ENCODE data around the gene SLC2A9. TPM values are rescaled to one million over a fixed set of nuclear protein-coding genes. Genes with fewer than 3 reads are reported as not detected.

Gene SLC2A9
- total and polyA plus RNA-seq, 2 of the 13 experiments (the other 11 are each of a cell fraction or from before 2014, with no cell fraction given), result 36.2 to 42.3 TPM

GRCh38 chr4:10005632-10006031 is 15.7 kb downstream of the SLC2A9 start:
- BruUV-seq (replicated peaks), result no TSS peak
- ATAC-seq, result no peak
- H3K9ac ChIP-seq (ENCODE audit: insufficient read depth, low read depth, low read length), result no peak overlapping the region
- H3K9me3 ChIP-seq (ENCODE audit: low read length), result no peaks in the 10 kb centered on the region
- peak overlapping the region in 1 of 3 experiments; percentile 52; a peak in 1 of 6 replicates for H3K4me3 ChIP-seq (replicated peaks in 1 of 3; ENCODE audit: insufficient read depth in 1 of 3, low read depth in 2 of 3, low read length in 3 of 3)
- POLR2A ChIA-PET, result interaction anchor here (1.0 to 2.5 kb wide), 3 partner anchors 11 to 58 kb away, joined by 3 to 21 read pairs (median 4); no protein-coding TSS in a partner anchor
- H3K4me2 ChIP-seq (ENCODE audit: low read depth, low read length), result peak overlapping the region; percentile 80; the same call in 1 of the 2 replicates
- H3K27ac ChIP-seq (ENCODE audit: extremely low read length, insufficient read depth, low read length), result peak overlapping the region; percentile 85
- no peak for FAIRE-seq
- 79% methylated on average over 4 of the region's 4 CpGs for whole genome bisulfite sequencing (ENCODE audit: low lambda C conversion rate)
- peaks cover 99% of the 10 kb centered on the region for H3K4me1 ChIP-seq (ENCODE audit: insufficient read depth, low read length)
- in situ Hi-C loops (cut with HindIII; ENCODE audit: extremely low pct_ligation_motif_present, low pct_unique_long_range_greater_than_20kb) (no loop called here), intact Hi-C loops (cut with micrococcal nuclease; ENCODE audit: unreplicated experiment) (loop anchor here (5.0 kb wide), 1 partner anchor 117 kb away; no protein-coding TSS in a partner anchor)
- H2AFZ ChIP-seq (ENCODE audit: low read length), result no peak overlapping the region
- H4K20me1 ChIP-seq (ENCODE audit: insufficient read depth, low read length), result peaks cover 8% of the 10 kb centered on the region
- peaks cover 88% of the 10 kb centered on the region for H3K79me2 ChIP-seq (ENCODE audit: insufficient read depth, low read length)
- no peaks in the 10 kb centered on the region for H3K27me3 ChIP-seq (ENCODE audit: control insufficient read depth in 1 of 2, insufficient read depth in 2 of 2, low read length in 2 of 2)
- CTCF ChIA-PET (ENCODE audit: low intra/inter-chr PET ratio, low total read pairs), result no interaction called here
- DNase-seq (ENCODE audit: low spot score), result no peak
- TF ChIP-seq ZNF451 (CRISPR knock-in tag; IDR thresholded peaks at IDR 0.05) (no peak), ZNF768 (CRISPR knock-in tag; IDR thresholded peaks at IDR 0.05) (peak; percentile 59; the same call in 1 of the 2 replicates)
- peaks cover 27 to 66% of the 10 kb centered on the region in 2 experiments for H3K36me3 ChIP-seq (replicated peaks in 1 of 2; ENCODE audit: control insufficient read depth in 1 of 2, insufficient read depth in 2 of 2, low read length in 2 of 2)

- Histone ChIP-seq H2AFZ (ENCODE audit: low read length) (no peak overlapping the region), H4K20me1 (ENCODE audit: insufficient read depth, low read length) (peaks cover 22% of the 10 kb centered on the region), H3K79me2 (ENCODE audit: insufficient read depth, low read length) (peaks cover 91% of the 10 kb centered on the region), H3K4me2 (ENCODE audit: low read depth, low read length) (no peak overlapping the region), H3K9me3 (ENCODE audit: low read length) (no peaks in the 10 kb centered on the region), H3K4me3 (replicated peaks in 1 of 3; ENCODE audit: insufficient read depth in 1 of 3, low read depth in 2 of 3, low read length in 3 of 3) (no peak overlapping the region), H3K27ac (ENCODE audit: extremely low read length, insufficient read depth, low read length) (no peak overlapping the region), H3K4me1 (ENCODE audit: insufficient read depth, low read length) (peaks cover 100% of the 10 kb centered on the region), H3K36me3 (replicated peaks in 1 of 2; ENCODE audit: control insufficient read depth in 1 of 2, insufficient read depth in 2 of 2, low read length in 2 of 2) (peaks cover 28 to 69% of the 10 kb centered on the region in 2 experiments), H3K27me3 (ENCODE audit: control insufficient read depth in 1 of 2, insufficient read depth in 2 of 2, low read length in 2 of 2) (no peaks in the 10 kb centered on the region), H3K9ac (ENCODE audit: insufficient read depth, low read depth, low read length) (no peak overlapping the region)
- BruUV-seq (replicated peaks), result no TSS peak
- DNase-seq (ENCODE audit: low spot score), result no peak
- no peak for FAIRE-seq
- ATAC-seq, result no peak
- peak; percentile 23; the same call in 1 of the 2 replicates for TF ChIP-seq CTCF (CRISPR knock-in tag; IDR thresholded peaks at IDR 0.05)
- TF ChIP-seq ZNF343 (CRISPR knock-in tag; IDR thresholded peaks at IDR 0.05), result no peak
- ChIA-PET POLR2A (no interaction called here), CTCF (ENCODE audit: low intra/inter-chr PET ratio, low total read pairs) (no interaction called here)
- in situ Hi-C loops (cut with HindIII; ENCODE audit: extremely low pct_ligation_motif_present, low pct_unique_long_range_greater_than_20kb), result no loop called here
- WGBS (ENCODE audit: low lambda C conversion rate), result 96% methylated on average over 2 of the region's 2 CpGs
- intact Hi-C loops (cut with micrococcal nuclease; ENCODE audit: unreplicated experiment), result loop anchor here (5.0 kb wide), 1 partner anchor 41 kb away; no protein-coding TSS in a partner anchor
Measured at GRCh38 chr4:10003666-10004065, 17.6 kb downstream of the SLC2A9 start.

All from HepG2 (cell line).